Activated CD8-positive, alpha-beta T cell treated with anti-CD3 and anti-CD28 coated beads for 36 hours (primary cell): Measurements from ENCODE around the gene PHF2. TPM values are rescaled to one million over a fixed set of nuclear protein-coding genes. Genes with fewer than 3 reads are reported as not detected.

Experiments
- ATAC-seq: fragments of 200-7000 bp; cut with Tn5 transposase; one replicate; pipeline ENCODE4 v1.10.0; 2021; ENCODE audit warnings: mild to moderate bottlenecking, moderate library complexity
- CTCF ChIA-PET: fragments of 350-600 bp; sonication (Branson Sonifier 250); formaldehyde crosslinking; loops from one replicate; lab custom pipeline; 2021; ENCODE audit warnings: antibody characterized with exemption; lab: Charles Lee
- POLR2A ChIA-PET: fragments of 350-600 bp; sonication (Branson Sonifier 250); formaldehyde crosslinking; loops from one replicate; lab custom pipeline; 2021; ENCODE audit warnings: antibody characterized with exemption; lab: Charles Lee
- DNase-seq: peaks from one replicate; pipeline ENCODE4 v3.0.0-alpha.2; 2020
- H3K27ac Mint-ChIP-seq: one replicate; pipeline ENCODE4 v1.8.0; 2021; ENCODE audit warnings: mild to moderate bottlenecking, mixed read lengths
- H3K27me3 Mint-ChIP-seq: one replicate; pipeline ENCODE4 v1.8.0; 2021; ENCODE audit warnings: mixed read lengths
- H3K36me3 Mint-ChIP-seq: one replicate; pipeline ENCODE4 v1.8.0; 2021; ENCODE audit warnings: low read depth, mixed read lengths
- H3K4me1 Mint-ChIP-seq: one replicate; pipeline ENCODE4 v1.8.0; 2021; ENCODE audit warnings: low read depth, mixed read lengths
- H3K4me3 Mint-ChIP-seq: one replicate; pipeline ENCODE4 v1.8.0; 2021; ENCODE audit warnings: mild to moderate bottlenecking, moderate library complexity, mixed read lengths
- H3K9me3 Mint-ChIP-seq: one replicate; pipeline ENCODE4 v1.8.0; 2021; ENCODE audit warnings: mixed read lengths
- intact Hi-C: fragments of 100-400 bp; cut with micrococcal nuclease; formaldehyde crosslinking; loops from one replicate; pipeline ENCODE4 v1.10.0; 2022
- total RNA-seq, 2 experiments: library from RNA; stranded (reverse); gene quantifications; one replicate each; pipeline ENCODE4 v1.2.3, GENCODE V29; 2021
- TF ChIP-seq, protein P1 (sequence below): fragments of 200-600 bp; IDR thresholded peaks from one replicate; pipeline ENCODE4 v1.8.0; 2022; ENCODE audit warnings: antibody characterized with exemption, mild to moderate bottlenecking

Gene PHF2
- total RNA-seq, 2 experiments from 2014 or later = 12.9 to 13.1 TPM

DNA sequence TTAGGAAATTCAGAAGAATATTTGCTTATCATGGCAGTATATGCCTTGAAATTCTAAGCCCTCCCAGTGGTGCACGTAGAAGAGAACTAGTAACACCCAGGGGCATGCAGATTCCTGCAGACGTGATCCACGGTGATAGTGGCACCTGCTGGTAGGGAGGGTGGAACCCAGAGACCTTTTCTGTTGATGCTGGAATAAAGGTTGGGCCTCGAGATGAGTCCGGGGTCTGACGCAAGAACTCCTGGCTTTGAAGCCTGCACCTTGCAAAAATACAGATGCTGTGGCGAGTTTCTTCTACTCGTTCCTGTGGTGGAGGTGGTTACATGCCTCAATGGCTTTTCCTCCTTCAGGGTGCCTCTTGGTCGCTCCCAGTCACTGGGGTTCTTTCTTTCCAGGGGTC is 39.5 kb upstream of the PHF2 start:
- Mint-ChIP-seq H3K9me3 (no peaks in the 10 kb centered on the region), H3K4me3 (no peak overlapping the region), H3K27me3 (no peaks in the 10 kb centered on the region), H3K27ac (peak overlapping the region; percentile 2), H3K4me1 (peaks cover 2% of the 10 kb centered on the region), H3K36me3 (peaks cover 31% of the 10 kb centered on the region)
- intact Hi-C loops = no loop called here
- DNase-seq (no peak), ATAC-seq (no peak)
- POLR2A ChIA-PET = no interaction called here
- CTCF ChIA-PET = interaction anchor here (2.0 kb wide), 1 partner anchor 29 kb away, joined by 8 read pairs; no protein-coding TSS in a partner anchor
- TF ChIP-seq, protein P1, sequence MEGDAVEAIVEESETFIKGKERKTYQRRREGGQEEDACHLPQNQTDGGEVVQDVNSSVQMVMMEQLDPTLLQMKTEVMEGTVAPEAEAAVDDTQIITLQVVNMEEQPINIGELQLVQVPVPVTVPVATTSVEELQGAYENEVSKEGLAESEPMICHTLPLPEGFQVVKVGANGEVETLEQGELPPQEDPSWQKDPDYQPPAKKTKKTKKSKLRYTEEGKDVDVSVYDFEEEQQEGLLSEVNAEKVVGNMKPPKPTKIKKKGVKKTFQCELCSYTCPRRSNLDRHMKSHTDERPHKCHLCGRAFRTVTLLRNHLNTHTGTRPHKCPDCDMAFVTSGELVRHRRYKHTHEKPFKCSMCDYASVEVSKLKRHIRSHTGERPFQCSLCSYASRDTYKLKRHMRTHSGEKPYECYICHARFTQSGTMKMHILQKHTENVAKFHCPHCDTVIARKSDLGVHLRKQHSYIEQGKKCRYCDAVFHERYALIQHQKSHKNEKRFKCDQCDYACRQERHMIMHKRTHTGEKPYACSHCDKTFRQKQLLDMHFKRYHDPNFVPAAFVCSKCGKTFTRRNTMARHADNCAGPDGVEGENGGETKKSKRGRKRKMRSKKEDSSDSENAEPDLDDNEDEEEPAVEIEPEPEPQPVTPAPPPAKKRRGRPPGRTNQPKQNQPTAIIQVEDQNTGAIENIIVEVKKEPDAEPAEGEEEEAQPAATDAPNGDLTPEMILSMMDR = no peak

DNA sequence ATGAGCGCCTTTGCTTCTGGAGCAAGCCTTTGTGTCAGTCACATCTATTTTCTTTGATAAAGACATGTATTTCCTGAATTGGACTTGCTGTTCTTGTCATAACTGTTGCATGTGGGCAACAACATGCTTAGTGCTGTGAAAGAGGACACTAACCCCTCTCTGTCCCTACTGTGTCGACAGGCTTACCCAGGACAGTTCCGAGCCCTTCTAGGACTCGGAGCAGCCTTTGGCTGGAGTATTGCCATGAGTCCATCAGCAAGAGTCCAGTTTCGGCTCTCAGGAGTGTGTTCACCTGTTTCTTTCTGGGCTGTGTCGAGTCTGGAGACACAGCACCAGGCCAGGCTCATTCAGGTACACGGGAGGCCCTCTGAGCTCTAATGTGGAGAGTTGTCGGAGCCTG is 36.1 kb upstream of the PHF2 start:
- ChIA-PET CTCF (no interaction called here), POLR2A (no interaction called here)
- peaks cover 4% of the 10 kb centered on the region for H3K4me1 Mint-ChIP-seq
- H3K27ac Mint-ChIP-seq = no peak overlapping the region
- no peak for ATAC-seq
- TF ChIP-seq, protein P1 = no peak
- no peaks in the 10 kb centered on the region for H3K9me3 Mint-ChIP-seq
- intact Hi-C loops = no loop called here
- no peak for DNase-seq
- H3K36me3 Mint-ChIP-seq = peaks cover 27% of the 10 kb centered on the region
- H3K27me3 Mint-ChIP-seq = no peaks in the 10 kb centered on the region
- H3K4me3 Mint-ChIP-seq = no peak overlapping the region

DNA sequence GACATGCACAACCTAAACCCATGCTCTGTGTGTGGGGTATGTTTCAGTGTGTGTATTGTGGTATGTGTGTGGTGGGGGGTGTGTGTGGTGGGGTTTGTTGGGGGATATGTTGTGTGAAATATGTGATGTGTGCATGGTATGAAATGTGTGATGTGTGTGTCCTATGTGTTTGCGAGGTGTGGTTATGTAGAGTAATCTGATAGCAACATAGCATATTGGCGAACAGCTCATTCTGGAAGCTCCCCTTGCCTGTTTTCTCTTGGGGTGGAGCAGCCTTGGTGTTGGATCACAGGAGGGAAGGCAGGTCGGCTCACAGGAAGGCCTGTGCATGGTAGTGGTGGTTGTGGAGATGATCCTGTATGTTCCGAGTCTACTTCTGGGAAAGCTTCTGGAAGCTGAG is 35.4 kb upstream of the PHF2 start:
- peaks cover 4% of the 10 kb centered on the region for H3K4me1 Mint-ChIP-seq
- intact Hi-C loops = no loop called here
- ChIA-PET CTCF (no interaction called here), POLR2A (no interaction called here)
- H3K9me3 Mint-ChIP-seq = no peaks in the 10 kb centered on the region
- H3K36me3 Mint-ChIP-seq = peaks cover 30% of the 10 kb centered on the region
- ATAC-seq = no peak
- TF ChIP-seq, protein P1 = no peak
- H3K27ac Mint-ChIP-seq = no peak overlapping the region
- H3K4me3 Mint-ChIP-seq = no peak overlapping the region
- no peaks in the 10 kb centered on the region for H3K27me3 Mint-ChIP-seq
- DNase-seq = no peak

DNA sequence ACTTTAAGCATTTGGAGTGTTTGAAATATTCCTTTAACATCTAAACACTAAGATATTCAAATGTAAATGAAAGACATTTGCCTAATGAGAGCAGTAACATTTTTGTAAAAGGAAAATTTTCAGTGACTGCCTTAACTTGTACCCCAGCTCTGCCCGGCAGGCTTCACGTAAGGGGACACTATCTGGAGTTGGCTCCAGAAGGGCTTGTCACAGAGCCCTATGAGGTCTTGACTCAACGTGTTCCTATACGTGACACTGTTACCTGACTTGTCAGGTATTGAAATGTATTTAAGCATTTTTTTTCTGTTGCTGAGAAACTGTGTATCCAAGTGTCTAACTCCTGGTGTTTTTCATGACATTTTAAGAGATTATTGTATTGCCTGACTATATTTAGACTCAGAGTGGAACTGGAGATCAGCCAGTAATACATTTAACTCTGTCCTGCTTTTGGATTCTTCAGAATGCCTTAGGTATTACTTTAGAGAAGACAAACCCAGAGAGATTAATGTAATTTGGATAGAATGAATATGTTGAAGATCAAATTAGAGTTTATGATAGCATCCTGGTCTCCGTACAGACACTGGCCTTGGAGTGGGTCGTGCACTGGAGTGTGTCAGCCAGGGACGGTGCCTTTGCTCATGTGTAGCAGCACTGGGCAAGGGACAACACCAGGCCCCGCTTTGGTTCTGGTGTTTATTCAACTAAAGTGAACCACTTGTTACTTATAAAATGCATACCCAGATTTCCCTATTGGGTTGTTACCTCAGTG is 34.6 kb upstream of the PHF2 start:
- Mint-ChIP-seq H3K27ac (no peak overlapping the region), H3K9me3 (no peaks in the 10 kb centered on the region), H3K36me3 (peaks cover 36% of the 10 kb centered on the region), H3K4me3 (no peak overlapping the region), H3K4me1 (peaks cover 4% of the 10 kb centered on the region), H3K27me3 (no peaks in the 10 kb centered on the region)
- POLR2A ChIA-PET = no interaction called here
- DNase-seq (no peak), ATAC-seq (no peak)
- CTCF ChIA-PET = no interaction called here
- TF ChIP-seq, protein P1 = no peak
- intact Hi-C loops = no loop called here

DNA sequence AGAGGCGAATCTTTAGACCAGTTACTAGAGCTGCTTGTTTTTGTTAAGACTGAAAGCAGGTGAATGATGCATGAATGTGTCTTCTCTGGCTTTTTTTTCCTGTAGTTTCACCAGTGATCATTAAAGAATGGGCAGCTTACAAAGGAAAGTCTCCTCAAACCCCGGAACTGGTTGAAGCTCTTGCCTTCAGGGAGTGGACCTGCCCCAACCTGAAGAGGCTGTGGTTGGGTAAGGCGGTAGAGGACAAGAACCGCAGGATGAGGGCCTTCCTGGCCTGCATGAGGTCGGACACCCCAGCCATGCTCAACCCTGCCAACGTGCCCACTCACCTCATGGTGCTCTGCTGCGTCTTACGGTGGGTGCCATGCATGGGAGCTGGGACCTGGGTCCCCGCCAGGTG is 33.3 kb upstream of the PHF2 start:
- DNase-seq (no peak), ATAC-seq (no peak)
- Mint-ChIP-seq H3K9me3 (no peaks in the 10 kb centered on the region), H3K4me1 (peaks cover 4% of the 10 kb centered on the region), H3K4me3 (no peak overlapping the region), H3K27ac (no peak overlapping the region), H3K27me3 (no peaks in the 10 kb centered on the region), H3K36me3 (peaks cover 37% of the 10 kb centered on the region)
- TF ChIP-seq, protein P1 = no peak
- ChIA-PET CTCF (interaction anchor here (1.3 kb wide), 1 partner anchor 23 kb away, joined by 5 read pairs; no protein-coding TSS in a partner anchor), POLR2A (no interaction called here)
- intact Hi-C loops = no loop called here
